Stomach (tissue), 9 donors: ENCODE results near the gene B3GNT5. TPM values are rescaled to one million over a fixed set of nuclear protein-coding genes. Genes with fewer than 3 reads are reported as not detected.

Experiments
- DNase-seq, 2 donors: peaks; one replicate each; pipeline versions ENCODE4 v3.0.0 to v3.0.0-alpha.2; 2013 to 2019
- H3K27ac ChIP-seq, 5 donors: fragments of 200-600 bp in 4 of 5; sonication (generic) in 4 of 5; one replicate each; pipeline ENCODE4 v1.5.1; 2013 to 2019; ENCODE audit warnings: mild to moderate bottlenecking in 1 of 5, moderate library complexity in 1 of 5
- H3K27me3 ChIP-seq, 3 donors: fragments of 200-600 bp; sonication (generic); one replicate each; pipeline ENCODE4 v1.5.1; 2017 to 2019; ENCODE audit warnings: mixed run types in 1 of 3
- H3K36me3 ChIP-seq, 4 donors: fragments of 200-600 bp; sonication (generic); 1 replicate in 3 of 4; 2 replicates in 1 of 4; pipeline ENCODE4 v1.5.1; 2016 to 2019
- H3K4me1 ChIP-seq, 4 donors: fragments of 200-600 bp; sonication (generic); one replicate each; pipeline ENCODE4 v1.5.1; 2016 to 2019
- H3K4me3 ChIP-seq, 4 donors: fragments of 200-600 bp; sonication (generic) in 3 of 4; one replicate each; pipeline ENCODE4 v1.5.1; 2016 to 2019; ENCODE audit warnings: mild to moderate bottlenecking in 1 of 4
- H3K9me3 ChIP-seq, 4 donors: fragments of 200-600 bp; sonication (generic); one replicate each; pipeline ENCODE4 v1.5.1; 2016 to 2019
- CTCF ChIP-seq, 7 experiments: fragments of 450-650 bp in 4 of 7; fragments of 200-600 bp in 3 of 7; sonication (generic) in 3 of 7; IDR thresholded peaks; one replicate each; pipeline ENCODE4 v1.5.1; 2016 to 2019; ENCODE audit warnings: antibody characterized with exemption in 7 of 7, control low read depth in 2 of 7, mild to moderate bottlenecking in 1 of 7
- EP300 ChIP-seq: sonication (generic); formaldehyde crosslinking; IDR thresholded peaks from one replicate; pipeline ENCODE4 v1.6.1; 2017; ENCODE audit warnings: antibody characterized with exemption
- POLR2A ChIP-seq, 4 donors: fragments of 450-650 bp; IDR thresholded peaks; one replicate each; pipeline ENCODE4 v1.6.1; 2016; ENCODE audit warnings: antibody characterized with exemption in 4 of 4, control low read depth in 2 of 4, mild to moderate bottlenecking in 1 of 4, moderate library complexity in 1 of 4
- POLR2AphosphoS5 ChIP-seq, 3 donors: sonication (generic); formaldehyde crosslinking; IDR thresholded peaks; one replicate each; pipeline ENCODE4 v1.6.1; 2016; ENCODE audit warnings: antibody characterized with exemption in 3 of 3
- WGBS, 5 donors: extraction: QIAGEN DNeasy Blood & Tissue Kit in 3 of 5; methylation state at CpG; one replicate each; pipeline versions ENCODE4 v1.1.5 to v1.1.7; 2013 to 2018; 5-methylcytosine and 5-hydroxymethylcytosine counted together
- intact Hi-C: fragments of 100-400 bp; cut with DNase I; formaldehyde crosslinking; loops from one replicate; pipeline ENCODE4 v1.15.1; 2023; ENCODE audit warnings: low total_unique reads
- polyA plus RNA-seq, 3 donors: library from polyadenylated mRNA; stranded (reverse); fragments of 200-250 nt; gene quantifications; one replicate each; pipeline ENCODE4 v1.2.3, GENCODE V29; 2013
- total RNA-seq, 5 donors: library from RNA; depleted of rRNA; stranded (reverse); fragments of >200 nt; gene quantifications; one replicate each; pipeline versions ENCODE4 v1.1.0 to v1.2.3, GENCODE V29; 2014 to 2016
- donor health status: healthy with polysubstance abuse.
- donor health status: Bipolar disorder and iron deficiency.
- donor health status: healthy.

B3GNT5 gene
- total and polyA plus RNA-seq, 8 donors: 4.1 to 39.7 (median 7.2) TPM

GRCh38 chr3:183244219-183244618 lies 8.8 kb upstream of the B3GNT5 start:
- H3K27me3 ChIP-seq: no peaks in the 10 kb centered on the region
- peaks cover 0 to 16% (median 12%) of the 10 kb centered on the region in 4 donors for H3K4me1 ChIP-seq
- peaks cover 7 to 23% (median 17%) of the 10 kb centered on the region in 4 donors for H3K9me3 ChIP-seq
- intact Hi-C loops: no loop called here
- WGBS, 5 donors: 69 to 82% (median 74%) methylated on average over 2 of the region's 2 CpGs
- DNase-seq: peak in 1 of 2 donors; percentile 43
- peak overlapping the region in 1 of 5 donors; percentile 74 for H3K27ac ChIP-seq
- no peak overlapping the region for H3K4me3 ChIP-seq
- H3K36me3 ChIP-seq: no peaks in the 10 kb centered on the region
- TF ChIP-seq CTCF (IDR thresholded peaks at IDR 0.05) (no peak), POLR2A (IDR thresholded peaks at IDR 0.05) (no peak), POLR2AphosphoS5 (IDR thresholded peaks at IDR 0.05) (no peak), EP300 (no peak)

- H3K4me1 ChIP-seq: peaks cover 0 to 16% (median 12%) of the 10 kb centered on the region in 4 donors
- TF ChIP-seq POLR2AphosphoS5 (IDR thresholded peaks at IDR 0.05): no peak
- TF ChIP-seq POLR2A (IDR thresholded peaks at IDR 0.05): no peak
- TF ChIP-seq EP300: no peak
- peak in 1 of 7 experiments; percentile 7 for TF ChIP-seq CTCF (IDR thresholded peaks at IDR 0.05)
These were observed 8.0 kb upstream of the B3GNT5 start for GRCh38 chr3:183244981-183245476.

GRCh38 chr3:183247011-183247589 lies 6.0 kb upstream of the B3GNT5 start:
- WGBS, 5 donors: 82 to 89% (median 88%) methylated on average over 6 of the region's 6 CpGs
- Histone ChIP-seq H3K27ac (no peak overlapping the region), H3K4me1 (peaks cover 0 to 16% (median 12%) of the 10 kb centered on the region in 4 donors), H3K27me3 (no peaks in the 10 kb centered on the region), H3K4me3 (no peak overlapping the region), H3K36me3 (no peaks in the 10 kb centered on the region), H3K9me3 (peaks cover 7 to 13% (median 9%) of the 10 kb centered on the region in 4 donors)
- TF ChIP-seq CTCF (IDR thresholded peaks at IDR 0.05) (no peak), EP300 (no peak), POLR2AphosphoS5 (IDR thresholded peaks at IDR 0.05) (no peak), POLR2A (IDR thresholded peaks at IDR 0.05) (no peak)
- DNase-seq: no peak
- intact Hi-C loops: no loop called here

More at GRCh38 chr3:183244981-183245476, 8.0 kb upstream of the B3GNT5 start:
- intact Hi-C loops: no loop called here
- peak in 1 of 2 donors; percentile 69 for DNase-seq
- Histone ChIP-seq H3K9me3 (peaks cover 7 to 23% (median 17%) of the 10 kb centered on the region in 4 donors), H3K27ac (peak overlapping the region in 4 of 5 donors; percentile 26 to 74 (median 40)), H3K27me3 (no peaks in the 10 kb centered on the region), H3K36me3 (no peaks in the 10 kb centered on the region), H3K4me3 (no peak overlapping the region)

- H3K36me3 ChIP-seq: no peaks in the 10 kb centered on the region
- no peak overlapping the region for H3K4me3 ChIP-seq
- peaks cover 6 to 22% (median 10%) of the 10 kb centered on the region in 4 donors for H3K4me1 ChIP-seq
- H3K9me3 ChIP-seq: no peaks in the 10 kb centered on the region
- no peak overlapping the region for H3K27ac ChIP-seq
- DNase-seq: no peak
- WGBS, 5 donors: 86 to 88% (median 87%) methylated on average over 6 of the region's 6 CpGs
- no peak for TF ChIP-seq EP300
- TF ChIP-seq POLR2AphosphoS5 (IDR thresholded peaks at IDR 0.05): no peak
- TF ChIP-seq POLR2A (IDR thresholded peaks at IDR 0.05): no peak
- TF ChIP-seq CTCF (IDR thresholded peaks at IDR 0.05): no peak
- no peaks in the 10 kb centered on the region for H3K27me3 ChIP-seq
- intact Hi-C loops: no loop called here
These were observed 3.9 kb upstream of the B3GNT5 start for GRCh38 chr3:183249006-183249718.
